ENCODE measurements around the gene SNX19.

SNX19 gene

GRCh38 chr11:130849215-130849568 is 67.1 kb downstream of the SNX19 start:
- H3K4me2 ChIP-seq (ENCODE audit: low read depth, low read length, poor library complexity, severe bottlenecking): no peak overlapping the region
- no peak overlapping the region for H3K9ac ChIP-seq (ENCODE audit: low read length)
- H3K36me3 ChIP-seq (ENCODE audit: low read length): no peaks in the 10 kb centered on the region
- TF ChIP-seq EZH2phosphoT487 (conservative IDR thresholded peaks at IDR 0.05; ENCODE audit: low read length) (no peak), CTCF (IDR thresholded peaks at IDR 0.05; ENCODE audit: insufficient read depth, low read length, poor library complexity, severe bottlenecking) (no peak)
- no peaks in the 10 kb centered on the region for H3K27me3 ChIP-seq (ENCODE audit: low read length)
- H3F3A ChIP-seq (ENCODE audit: insufficient read depth): no peaks in the 10 kb centered on the region
- H3K9me3 ChIP-seq (ENCODE audit: insufficient read depth, low read length): no peaks in the 10 kb centered on the region
- no peaks in the 10 kb centered on the region for H4K20me1 ChIP-seq (ENCODE audit: low read depth, low read length)
- H2AFZ ChIP-seq (ENCODE audit: low read depth, low read length, severe bottlenecking): no peak overlapping the region
- H3K27ac ChIP-seq (ENCODE audit: low read depth, low read length): no peak overlapping the region
- H3K4me3 ChIP-seq (ENCODE audit: insufficient read depth, low read length, poor library complexity, severe bottlenecking): no peak overlapping the region
- no peaks in the 10 kb centered on the region for H3K9me2 ChIP-seq (replicated peaks; ENCODE audit: insufficient read depth, low read length)
- H3K79me2 ChIP-seq (ENCODE audit: insufficient read depth, low read length): no peaks in the 10 kb centered on the region

GRCh38 chr11:130848361-130849214 is 67.7 kb downstream of the SNX19 start:
- Histone ChIP-seq H3K79me2 (ENCODE audit: insufficient read depth, low read length) (no peaks in the 10 kb centered on the region), H2AFZ (ENCODE audit: low read depth, low read length, severe bottlenecking) (no peak overlapping the region), H3K9me2 (replicated peaks; ENCODE audit: insufficient read depth, low read length) (no peaks in the 10 kb centered on the region), H3K27ac (ENCODE audit: low read depth, low read length) (no peak overlapping the region), H3K27me3 (ENCODE audit: low read length) (no peaks in the 10 kb centered on the region), H4K20me1 (ENCODE audit: low read depth, low read length) (no peaks in the 10 kb centered on the region), H3F3A (ENCODE audit: insufficient read depth) (no peaks in the 10 kb centered on the region), H3K9me3 (ENCODE audit: insufficient read depth, low read length) (no peaks in the 10 kb centered on the region), H3K4me2 (ENCODE audit: low read depth, low read length, poor library complexity, severe bottlenecking) (no peak overlapping the region), H3K4me3 (ENCODE audit: insufficient read depth, low read length, poor library complexity, severe bottlenecking) (no peak overlapping the region), H3K9ac (ENCODE audit: low read length) (no peak overlapping the region), H3K36me3 (ENCODE audit: low read length) (no peaks in the 10 kb centered on the region)
- TF ChIP-seq CTCF (IDR thresholded peaks at IDR 0.05; ENCODE audit: insufficient read depth, low read length, poor library complexity, severe bottlenecking): no peak
- no peak for TF ChIP-seq EZH2phosphoT487 (conservative IDR thresholded peaks at IDR 0.05; ENCODE audit: low read length)

GRCh38 chr11:130847517-130847916 is 68.8 kb downstream of the SNX19 start:
- H3K4me3 ChIP-seq (ENCODE audit: insufficient read depth, low read length, poor library complexity, severe bottlenecking): no peak overlapping the region

More at GRCh38 chr11:130847517-130847916, 68.8 kb downstream of the SNX19 start:
- TF ChIP-seq EZH2phosphoT487 (conservative IDR thresholded peaks at IDR 0.05; ENCODE audit: low read length) (no peak), CTCF (IDR thresholded peaks at IDR 0.05; ENCODE audit: insufficient read depth, low read length, poor library complexity, severe bottlenecking) (no peak)
- no peaks in the 10 kb centered on the region for H3K9me2 ChIP-seq (replicated peaks; ENCODE audit: insufficient read depth, low read length)
- no peaks in the 10 kb centered on the region for H3K9me3 ChIP-seq (ENCODE audit: insufficient read depth, low read length)
- no peaks in the 10 kb centered on the region for H3K79me2 ChIP-seq (ENCODE audit: insufficient read depth, low read length)
- H2AFZ ChIP-seq (ENCODE audit: low read depth, low read length, severe bottlenecking): no peak overlapping the region
- H3K27me3 ChIP-seq (ENCODE audit: low read length): no peaks in the 10 kb centered on the region
- no peaks in the 10 kb centered on the region for H3K36me3 ChIP-seq (ENCODE audit: low read length)
- no peak overlapping the region for H3K27ac ChIP-seq (ENCODE audit: low read depth, low read length)
- H3K4me2 ChIP-seq (ENCODE audit: low read depth, low read length, poor library complexity, severe bottlenecking): no peak overlapping the region
- no peaks in the 10 kb centered on the region for H3F3A ChIP-seq (ENCODE audit: insufficient read depth)
- H3K9ac ChIP-seq (ENCODE audit: low read length): no peak overlapping the region
- no peaks in the 10 kb centered on the region for H4K20me1 ChIP-seq (ENCODE audit: low read depth, low read length)
